ENCODE results near the gene PFN1.

DNA sequence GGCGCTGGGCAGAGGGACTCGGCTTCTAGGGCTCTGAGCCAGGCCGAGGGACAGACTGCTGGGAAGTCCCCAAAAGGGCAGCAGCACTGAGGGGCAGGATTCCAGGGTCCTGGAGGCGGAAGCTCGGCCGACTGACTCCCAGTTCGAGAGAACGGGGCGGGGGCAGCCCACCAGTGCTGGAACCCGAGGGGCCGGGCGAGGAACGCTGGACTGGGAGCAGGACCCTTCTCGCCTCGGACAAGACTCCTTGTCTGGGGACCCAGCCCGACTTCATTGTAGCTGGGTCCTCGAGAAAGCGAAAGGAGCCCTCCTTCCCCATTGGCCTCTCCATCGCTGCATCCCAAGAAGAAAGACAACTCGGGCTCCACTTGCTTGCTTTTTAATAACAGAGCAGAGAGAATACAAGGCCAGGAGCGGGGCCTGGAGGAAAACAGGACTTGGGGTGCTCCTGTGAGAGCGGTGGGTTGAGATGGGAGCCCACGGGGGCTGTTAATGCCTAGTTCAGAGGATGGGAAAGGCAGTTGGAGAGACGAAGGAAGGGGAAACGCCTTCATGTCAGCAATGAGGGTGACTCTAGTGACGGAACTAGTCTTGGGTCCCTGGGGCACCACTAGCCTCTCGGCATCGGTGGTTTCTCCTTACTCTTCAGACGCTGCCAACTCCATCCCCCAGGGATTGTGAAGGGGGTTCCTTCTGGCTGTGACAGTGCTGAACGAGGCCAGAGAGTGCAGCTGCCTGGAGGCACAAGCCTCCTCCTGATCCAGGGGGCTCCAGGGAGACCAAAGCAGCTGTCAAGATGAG lies 39.6 kb upstream of the PFN1 start:
- TF ChIP-seq, protein P1, sequence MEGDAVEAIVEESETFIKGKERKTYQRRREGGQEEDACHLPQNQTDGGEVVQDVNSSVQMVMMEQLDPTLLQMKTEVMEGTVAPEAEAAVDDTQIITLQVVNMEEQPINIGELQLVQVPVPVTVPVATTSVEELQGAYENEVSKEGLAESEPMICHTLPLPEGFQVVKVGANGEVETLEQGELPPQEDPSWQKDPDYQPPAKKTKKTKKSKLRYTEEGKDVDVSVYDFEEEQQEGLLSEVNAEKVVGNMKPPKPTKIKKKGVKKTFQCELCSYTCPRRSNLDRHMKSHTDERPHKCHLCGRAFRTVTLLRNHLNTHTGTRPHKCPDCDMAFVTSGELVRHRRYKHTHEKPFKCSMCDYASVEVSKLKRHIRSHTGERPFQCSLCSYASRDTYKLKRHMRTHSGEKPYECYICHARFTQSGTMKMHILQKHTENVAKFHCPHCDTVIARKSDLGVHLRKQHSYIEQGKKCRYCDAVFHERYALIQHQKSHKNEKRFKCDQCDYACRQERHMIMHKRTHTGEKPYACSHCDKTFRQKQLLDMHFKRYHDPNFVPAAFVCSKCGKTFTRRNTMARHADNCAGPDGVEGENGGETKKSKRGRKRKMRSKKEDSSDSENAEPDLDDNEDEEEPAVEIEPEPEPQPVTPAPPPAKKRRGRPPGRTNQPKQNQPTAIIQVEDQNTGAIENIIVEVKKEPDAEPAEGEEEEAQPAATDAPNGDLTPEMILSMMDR (IDR thresholded peaks at IDR 0.05), result no peak
- no peak for TF ChIP-seq EP300 (IDR thresholded peaks at IDR 0.05)
- peak in 1 of 2 donors; percentile 22 for TF ChIP-seq POLR2A (IDR thresholded peaks at IDR 0.05)
